HG02973 (cell line): ENCODE data around the gene DGKZ.

Experiments
- ATAC-seq: cut with Tn5 transposase; IDR thresholded peaks from one replicate; pipeline ENCODE4 v1.9.1; 2021; ENCODE audit warnings: moderate library complexity; ENCODE audit not compliant: unreplicated experiment

Gene DGKZ

DNA sequence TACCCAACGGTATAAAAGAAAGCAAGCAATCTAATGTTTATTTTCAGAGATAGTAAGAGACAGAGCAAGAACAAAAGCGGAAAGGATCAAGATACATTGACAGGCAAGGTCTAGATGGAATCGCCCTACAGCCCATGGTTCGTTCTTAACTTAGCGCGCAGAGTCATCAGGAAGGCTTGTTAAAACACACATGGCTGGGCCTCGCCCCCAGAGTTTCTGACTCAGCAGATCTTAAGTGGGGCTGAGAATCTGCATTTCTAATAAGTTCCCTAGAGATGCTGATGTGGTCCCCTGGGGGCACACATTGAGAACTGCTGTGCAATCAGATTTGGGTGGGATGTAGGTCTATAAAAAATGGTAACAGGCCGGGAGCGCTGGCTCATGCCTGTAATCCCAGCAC lies 80.1 kb downstream of the DGKZ start:
- ATAC-seq: no peak

- ATAC-seq: no peak
Observed at GRCh38 chr11:46429717-46430116, 82.5 kb downstream of the DGKZ start.
